GM13976 (cell line): ENCODE measurements around the gene SHLD1.

Experiments
- DNase-seq: peaks from one replicate; pipeline ENCODE4 v3.0.0; 2012; ENCODE audit warnings: low spot score
- in situ Hi-C: fragments of 300-500 bp; cut with MboI; formaldehyde crosslinking; loops from one replicate; pipeline ENCODE4 v1.12.0; 2022; ENCODE audit warnings: low sequenced_read_pairs, mixed read lengths, inconsistent platforms; ENCODE audit not compliant: unreplicated experiment
- TF ChIP-seq, protein P1 (sequence below): IDR thresholded peaks from 2 replicates; pipeline ENCODE4 v1.5.1; 2012; ENCODE audit warnings: borderline replicate concordance, mild to moderate bottlenecking; ENCODE audit not compliant: insufficient read depth; ENCODE audit errors: extremely low read depth, missing control alignments, control extremely low read depth

The SHLD1 gene

DNA sequence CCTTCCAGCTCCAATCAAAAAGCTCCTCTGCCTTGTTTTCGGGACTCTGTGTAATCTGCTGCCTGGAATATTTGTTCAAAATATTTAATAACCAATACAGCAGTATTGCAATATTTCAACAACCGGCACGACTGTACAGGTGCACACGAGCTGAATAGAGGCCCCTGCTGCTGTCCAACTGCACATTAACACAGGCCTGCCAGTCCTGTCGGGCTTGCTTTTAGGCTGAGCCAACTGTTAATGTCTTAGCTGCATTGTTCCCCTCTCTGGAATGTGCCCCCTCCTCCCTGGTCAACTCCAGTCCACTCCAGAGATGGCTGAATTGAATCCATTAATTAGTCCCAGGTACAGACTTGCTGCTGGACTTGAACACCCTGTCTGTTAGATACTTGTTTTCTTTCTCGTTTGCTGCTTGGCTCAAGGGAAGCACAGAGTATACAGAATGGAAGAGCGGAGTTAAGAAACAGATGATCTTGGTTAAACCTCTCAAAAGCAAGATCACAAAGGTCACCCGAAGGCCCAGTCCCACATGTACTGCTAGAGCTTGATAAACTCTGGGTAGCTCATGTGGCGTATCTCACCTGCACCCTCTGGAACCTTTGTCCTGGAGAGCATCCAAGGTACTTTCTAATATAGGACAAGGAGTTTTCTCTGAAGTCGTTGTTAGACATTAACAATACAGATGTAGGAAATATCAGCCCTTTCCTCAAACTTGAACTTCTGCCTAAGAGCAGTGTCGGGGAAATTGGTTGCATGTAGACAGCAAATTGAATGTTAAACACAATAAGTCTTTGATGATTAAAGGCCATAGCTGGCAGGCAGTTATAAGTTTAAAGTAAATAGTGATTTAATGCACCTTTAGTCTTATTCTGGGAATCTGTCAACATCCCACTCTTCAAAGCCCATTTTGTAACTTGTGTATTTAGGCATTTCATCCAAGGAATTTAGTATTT is 31.9 kb downstream of the SHLD1 start:
- in situ Hi-C loops = loop anchor here (10.0 kb wide), 1 partner anchor 217 kb away; no protein-coding TSS in a partner anchor
- no peak for DNase-seq
- TF ChIP-seq, protein P1, sequence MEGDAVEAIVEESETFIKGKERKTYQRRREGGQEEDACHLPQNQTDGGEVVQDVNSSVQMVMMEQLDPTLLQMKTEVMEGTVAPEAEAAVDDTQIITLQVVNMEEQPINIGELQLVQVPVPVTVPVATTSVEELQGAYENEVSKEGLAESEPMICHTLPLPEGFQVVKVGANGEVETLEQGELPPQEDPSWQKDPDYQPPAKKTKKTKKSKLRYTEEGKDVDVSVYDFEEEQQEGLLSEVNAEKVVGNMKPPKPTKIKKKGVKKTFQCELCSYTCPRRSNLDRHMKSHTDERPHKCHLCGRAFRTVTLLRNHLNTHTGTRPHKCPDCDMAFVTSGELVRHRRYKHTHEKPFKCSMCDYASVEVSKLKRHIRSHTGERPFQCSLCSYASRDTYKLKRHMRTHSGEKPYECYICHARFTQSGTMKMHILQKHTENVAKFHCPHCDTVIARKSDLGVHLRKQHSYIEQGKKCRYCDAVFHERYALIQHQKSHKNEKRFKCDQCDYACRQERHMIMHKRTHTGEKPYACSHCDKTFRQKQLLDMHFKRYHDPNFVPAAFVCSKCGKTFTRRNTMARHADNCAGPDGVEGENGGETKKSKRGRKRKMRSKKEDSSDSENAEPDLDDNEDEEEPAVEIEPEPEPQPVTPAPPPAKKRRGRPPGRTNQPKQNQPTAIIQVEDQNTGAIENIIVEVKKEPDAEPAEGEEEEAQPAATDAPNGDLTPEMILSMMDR = no peak

DNA sequence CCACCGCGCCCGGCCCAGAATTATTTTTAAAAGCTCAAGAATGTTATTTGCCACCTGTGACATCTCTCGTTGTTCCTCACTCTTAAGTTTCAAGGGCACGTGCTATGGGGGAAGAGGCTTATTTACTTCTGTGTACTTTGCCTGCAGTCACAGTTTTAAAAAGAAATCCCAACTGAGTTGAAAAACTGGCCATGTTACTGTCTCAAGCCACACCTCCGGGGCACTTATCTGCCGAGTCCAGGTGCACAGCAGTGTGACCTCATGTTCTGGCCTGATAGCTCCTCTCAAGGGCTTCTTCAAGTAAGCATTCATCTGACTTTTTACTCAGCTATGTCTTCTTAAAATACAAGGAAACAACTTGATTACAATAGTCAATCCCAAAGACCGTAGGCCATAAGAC is 34.5 kb downstream of the SHLD1 start:
- in situ Hi-C loops = loop anchor here (10.0 kb wide), 1 partner anchor 220 kb away; no protein-coding TSS in a partner anchor
- TF ChIP-seq, protein P1 = no peak
- DNase-seq = no peak

DNA sequence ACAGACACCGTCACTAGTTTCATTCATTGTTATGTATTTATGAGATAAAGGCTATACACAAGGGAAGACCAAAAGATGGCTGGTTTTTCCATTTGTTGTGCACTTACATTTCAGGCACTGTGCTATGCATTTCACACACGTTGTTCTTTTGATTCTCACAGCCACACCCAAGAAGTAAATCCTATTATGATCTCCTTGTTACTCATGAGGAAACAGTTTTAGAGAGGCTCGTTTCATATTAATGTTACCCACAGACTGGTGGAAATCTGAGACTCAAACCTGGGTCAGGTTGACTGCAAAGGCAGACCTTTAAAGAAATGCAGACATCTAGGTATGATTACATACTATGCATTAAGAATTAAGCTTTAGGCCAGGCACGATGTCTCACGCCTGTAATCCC is 34.9 kb downstream of the SHLD1 start:
- no peak for DNase-seq
- in situ Hi-C loops = loop anchor here (10.0 kb wide), 1 partner anchor 220 kb away; no protein-coding TSS in a partner anchor
- TF ChIP-seq, protein P1 = no peak

DNA sequence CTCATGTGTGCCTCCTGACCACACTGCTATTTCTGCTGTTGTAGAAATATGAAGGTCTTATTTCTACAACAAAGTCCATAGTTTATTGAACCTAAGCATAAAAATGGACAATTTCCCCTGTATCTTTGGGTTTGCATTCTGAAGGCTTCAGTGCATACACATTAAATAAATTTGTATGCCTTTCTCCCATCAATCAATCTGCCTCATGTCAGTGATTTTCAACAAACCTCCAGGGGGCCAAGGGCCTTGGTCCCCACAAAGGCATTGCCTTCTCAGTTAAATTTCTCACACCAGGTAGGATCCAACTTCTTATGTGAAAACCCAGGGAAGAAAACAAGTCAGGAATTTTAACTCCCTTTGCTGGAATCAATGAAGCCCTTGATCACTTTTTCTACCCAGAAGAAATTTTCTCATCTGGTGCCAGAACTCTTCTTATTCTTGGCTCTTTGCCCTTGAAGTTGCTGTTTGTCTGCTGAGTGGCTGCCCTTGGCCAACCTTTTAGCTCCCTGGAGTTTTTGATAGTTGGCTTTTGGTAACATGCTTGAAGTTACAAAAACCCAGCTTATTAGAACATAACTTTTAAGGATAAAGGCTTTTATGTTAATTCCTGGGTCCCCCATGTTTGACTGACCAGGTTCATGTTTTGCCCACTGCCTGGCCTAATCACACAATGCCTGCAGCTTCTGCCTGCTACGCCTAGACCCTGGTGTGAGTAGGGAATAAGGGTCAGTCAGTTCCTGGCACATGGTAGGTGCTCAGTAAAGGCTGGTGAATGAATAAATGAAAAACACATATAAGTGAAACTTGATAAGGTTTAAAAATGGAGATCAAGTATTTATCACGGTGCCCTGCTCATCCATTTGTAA is 37.0 kb downstream of the SHLD1 start:
- in situ Hi-C loops = loop anchor here (10.0 kb wide), 1 partner anchor 222 kb away; no protein-coding TSS in a partner anchor
- no peak for DNase-seq
- TF ChIP-seq, protein P1 = no peak

DNA sequence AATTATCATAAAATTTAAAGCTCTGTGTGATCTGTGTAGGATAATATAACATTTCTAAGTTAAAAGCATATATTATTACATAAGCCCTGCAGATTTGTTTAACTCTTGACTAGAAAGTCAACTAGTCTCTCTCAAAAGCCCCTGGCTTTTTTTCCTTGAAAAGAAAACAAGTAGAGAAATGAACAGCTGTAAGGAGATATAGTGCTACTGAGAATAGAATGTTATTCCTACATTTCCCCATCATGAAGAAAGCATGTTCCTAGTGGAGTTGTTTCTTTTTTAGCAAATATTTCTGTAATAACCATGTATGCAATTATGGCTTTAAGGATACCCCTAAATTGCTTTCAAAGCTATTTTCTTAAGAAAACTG is 37.6 kb downstream of the SHLD1 start:
- in situ Hi-C loops = loop anchor here (10.0 kb wide), 1 partner anchor 223 kb away; no protein-coding TSS in a partner anchor
- no peak for DNase-seq
- TF ChIP-seq, protein P1 = no peak

DNA sequence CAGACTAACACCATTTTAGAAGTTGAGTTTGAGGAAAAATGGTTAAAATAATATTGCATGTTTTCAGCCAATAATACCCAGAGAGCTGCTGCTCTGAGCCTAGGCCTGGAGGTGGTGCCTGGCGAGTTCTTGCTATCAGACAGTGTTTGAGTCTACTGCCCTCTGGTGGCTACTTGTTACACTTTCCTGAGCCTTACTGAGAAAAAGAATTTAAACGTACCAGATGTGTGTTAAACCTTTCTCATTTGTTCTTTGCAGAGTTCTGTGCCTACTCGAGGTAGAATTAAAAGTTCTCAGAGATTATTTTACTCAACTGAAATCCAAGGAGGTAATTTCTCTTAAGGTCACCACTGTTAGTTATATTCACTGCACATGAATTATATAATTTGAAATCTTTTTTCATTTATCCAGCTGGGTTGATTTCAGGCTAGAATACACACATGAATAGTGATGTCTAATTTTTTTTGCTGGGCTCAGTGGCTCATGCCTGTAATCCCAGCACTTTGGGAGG is 38.2 kb downstream of the SHLD1 start:
- in situ Hi-C loops = loop anchor here (10.0 kb wide), 1 partner anchor 224 kb away; no protein-coding TSS in a partner anchor
- TF ChIP-seq, protein P1 = peak; percentile 68
- peak; percentile 81 for DNase-seq
